Stimulated activated CD8-positive, alpha-beta memory T cell treated with anti-CD3 and anti-CD28 coated beads, Interleukin-4, amount 100 ng/mL, for 24 hours (primary cell): Measurements from ENCODE around the gene KIF1A.
"Not testable (repeated sequence)": the region's sequence is repeated elsewhere in the genome, so short reads cannot be mapped to it uniquely, and the experiment has no call there.

Source experiments
- DNase-seq: peaks from one replicate; pipeline ENCODE4 v3.0.0-alpha.2; 2020; ENCODE audit warnings: low read depth

The KIF1A gene

DNA sequence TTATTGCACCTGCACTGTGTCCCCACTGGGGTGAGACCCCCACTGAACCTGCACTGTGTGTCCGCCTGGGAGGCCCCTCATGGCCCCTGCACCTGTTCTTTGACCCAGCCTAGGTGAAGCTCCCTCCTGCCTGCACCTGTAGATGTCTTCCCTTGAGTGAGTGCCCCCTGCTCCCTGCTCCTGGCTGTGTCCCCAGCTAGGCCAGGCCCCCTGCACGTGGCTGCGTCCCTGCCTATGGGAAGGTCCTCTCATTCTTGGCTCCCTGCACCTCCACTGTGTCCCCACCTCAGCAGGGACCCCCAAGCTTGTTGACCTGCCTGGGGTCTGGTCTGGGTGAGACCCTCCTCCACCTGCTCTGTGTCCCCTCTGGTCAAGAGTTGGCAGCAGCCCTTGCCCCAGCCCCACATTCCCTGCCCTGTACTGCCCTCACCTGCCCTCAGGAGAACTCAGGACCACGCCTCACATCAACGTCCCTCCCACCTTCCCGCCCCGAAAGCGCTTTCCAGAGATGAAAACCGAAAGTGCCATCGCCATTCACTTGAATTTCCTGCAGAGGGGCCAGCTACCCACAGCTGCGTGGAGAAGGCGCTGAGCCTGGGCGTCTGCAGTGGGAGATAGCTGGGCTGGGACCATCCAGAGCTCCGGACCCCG is 136.6 kb downstream of the KIF1A start:
- DNase-seq: not testable (repeated sequence)

DNA sequence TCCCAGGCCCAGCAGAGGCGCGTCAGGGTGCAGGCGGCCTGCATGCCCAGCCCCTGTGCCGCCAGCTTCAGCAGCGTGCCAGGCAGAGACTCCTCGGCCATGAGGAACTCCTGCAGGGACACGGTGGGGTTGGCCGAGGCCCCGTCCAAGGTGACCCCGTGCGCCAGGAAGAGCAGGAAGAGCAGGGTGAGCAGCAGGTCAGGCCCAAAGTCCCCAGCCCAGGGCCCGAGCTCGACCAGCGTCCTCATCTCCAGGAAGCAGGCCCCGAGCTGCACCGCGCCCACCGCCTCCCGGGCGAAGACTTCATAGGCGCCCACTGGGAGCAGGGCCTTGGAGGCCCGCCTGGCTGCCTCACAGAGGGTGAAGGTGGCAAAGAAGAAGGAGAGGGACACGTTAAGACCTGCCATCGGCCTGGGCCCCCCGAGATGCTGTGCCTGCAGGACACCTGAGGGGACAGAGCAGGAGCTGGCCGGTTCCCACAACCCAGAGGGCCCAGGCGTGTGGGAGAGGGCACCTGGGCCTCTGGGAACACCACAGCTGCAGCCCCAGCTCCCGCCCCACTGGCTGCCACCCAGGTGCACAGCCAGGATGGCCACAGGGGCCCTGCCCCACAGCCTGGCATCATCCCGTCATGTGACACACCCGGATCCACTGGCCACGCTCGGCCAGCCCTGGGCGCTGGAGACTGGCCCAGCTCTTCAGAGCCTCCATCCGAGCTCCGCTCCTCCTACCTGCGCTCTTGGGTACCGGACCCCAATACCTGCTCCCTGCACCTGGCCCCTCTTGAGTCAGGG is 137.4 kb downstream of the KIF1A start, which contains the start of gene AQP12B:
TSS of gene AQP12B (minus strand) at position 455 of the 794 bp plus-strand sequence. CDS start at position 407, 48 bp downstream.
- DNase-seq: not testable (repeated sequence)

DNA sequence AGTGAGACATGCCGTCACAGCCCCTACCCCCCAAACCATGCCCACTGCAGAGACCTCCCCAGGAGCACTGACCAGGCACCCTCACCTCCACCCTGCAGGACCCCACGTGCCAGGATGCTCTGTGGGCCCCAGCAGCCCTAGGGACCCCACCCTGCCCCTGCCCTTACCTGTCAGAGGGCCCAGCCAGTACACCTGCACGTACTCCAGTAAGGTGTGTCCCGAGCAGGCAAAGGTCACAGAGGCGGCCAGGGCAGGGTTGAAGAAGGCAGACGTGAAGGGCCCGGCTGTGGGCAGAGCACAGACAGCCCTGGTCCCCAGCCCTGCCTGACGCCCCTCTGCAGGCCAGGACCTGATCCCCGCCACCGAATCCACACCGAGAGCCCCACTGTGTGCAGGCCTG is 139.8 kb downstream of the KIF1A start:
- DNase-seq: not testable (repeated sequence)

DNA sequence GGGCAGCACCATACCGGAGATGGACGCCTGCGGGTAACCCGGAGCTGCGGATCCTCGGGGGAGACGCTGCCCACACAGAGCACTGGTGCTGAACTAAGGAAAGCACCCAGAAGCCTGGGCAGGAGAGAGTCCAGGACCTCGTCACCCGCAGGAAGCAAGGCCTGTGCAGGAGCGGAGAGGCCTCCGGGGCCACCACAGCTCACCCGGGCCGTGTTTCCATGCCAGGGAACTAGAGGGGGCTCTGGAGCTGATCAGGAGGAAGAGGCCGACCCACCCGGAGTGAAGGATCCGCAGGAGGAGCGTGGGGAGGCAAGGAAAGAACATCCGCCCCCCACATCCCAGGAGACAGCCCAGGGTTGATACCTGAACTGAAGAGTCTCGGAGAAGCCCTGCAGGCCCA is 141.1 kb downstream of the KIF1A start:
- DNase-seq: not testable (repeated sequence)

DNA sequence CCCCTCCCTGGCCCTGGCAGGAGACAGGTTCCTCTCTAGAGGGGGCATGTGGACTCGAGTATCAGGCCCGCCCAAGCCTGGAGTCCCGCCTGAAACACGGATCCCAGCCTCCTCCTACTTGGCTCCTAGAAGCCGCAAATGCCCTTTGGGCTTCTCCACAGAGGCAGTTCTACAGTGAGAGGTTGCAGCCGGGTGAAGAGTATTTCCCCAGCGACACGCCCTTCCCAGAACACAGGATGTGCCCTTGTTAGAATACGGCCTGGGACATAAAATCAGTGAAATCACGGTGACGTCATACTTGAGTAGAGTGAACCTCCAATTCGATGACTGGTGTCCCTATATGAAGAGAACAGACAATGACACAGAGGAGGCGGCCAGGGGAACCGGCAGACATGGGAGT is 142.0 kb downstream of the KIF1A start:
- not testable (repeated sequence) for DNase-seq

DNA sequence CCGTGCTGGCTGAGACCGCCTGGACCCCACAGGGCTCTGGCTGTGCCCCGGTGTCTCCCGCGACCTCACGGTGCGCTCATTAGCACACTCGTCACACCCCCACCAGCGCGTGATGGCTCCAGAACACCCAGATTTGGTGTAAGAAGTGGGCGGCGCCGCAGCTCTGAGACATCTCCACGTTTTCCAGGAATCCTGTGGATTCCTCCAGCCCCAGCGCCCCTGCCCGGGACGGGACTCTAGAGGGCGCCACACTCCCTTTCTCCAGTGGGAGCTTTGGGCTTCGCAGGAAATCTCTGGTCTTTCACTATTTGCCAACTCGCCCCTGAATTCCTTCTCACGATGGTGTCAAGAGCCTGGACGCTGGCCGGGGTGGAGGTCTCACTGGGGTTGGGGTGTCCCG is 144.7 kb downstream of the KIF1A start:
- DNase-seq: not testable (repeated sequence)

DNA sequence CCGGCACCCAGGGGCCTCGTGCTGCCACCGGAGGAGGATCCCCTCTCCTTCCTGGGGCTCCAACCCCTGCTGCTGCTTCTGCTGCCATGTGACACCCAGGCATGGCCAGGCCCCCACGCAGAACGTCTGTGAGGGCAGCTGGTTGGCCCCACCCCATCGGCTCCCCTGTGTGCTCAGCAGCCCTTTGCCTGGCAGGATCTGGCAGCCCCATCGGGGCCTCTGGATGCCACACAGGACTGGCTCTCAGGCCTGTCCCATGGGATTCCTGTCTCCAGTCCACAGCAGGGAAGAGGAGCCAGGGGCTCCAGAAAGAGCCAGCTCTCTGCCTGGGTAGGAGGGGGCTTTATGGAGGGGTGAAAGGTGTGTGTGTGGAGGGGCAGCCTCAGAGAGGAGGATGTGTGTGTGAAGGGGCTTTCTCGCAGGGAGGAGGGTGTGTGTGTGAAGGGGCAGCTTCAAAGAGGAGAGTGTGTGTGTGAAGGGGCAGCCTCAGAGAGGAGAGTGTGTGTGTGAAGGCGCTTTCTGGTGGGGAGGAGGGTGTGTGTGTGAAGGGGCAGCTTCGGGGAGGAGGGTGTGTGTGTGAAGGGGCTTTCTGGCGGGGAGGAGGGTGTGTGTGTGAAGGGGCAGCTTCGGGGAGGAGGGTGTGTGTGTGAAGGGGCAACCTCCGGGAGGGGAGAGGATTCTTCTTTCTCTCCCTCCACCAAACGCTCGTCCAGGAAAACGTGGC is 145.4 kb downstream of the KIF1A start:
- DNase-seq: not testable (repeated sequence)

DNA sequence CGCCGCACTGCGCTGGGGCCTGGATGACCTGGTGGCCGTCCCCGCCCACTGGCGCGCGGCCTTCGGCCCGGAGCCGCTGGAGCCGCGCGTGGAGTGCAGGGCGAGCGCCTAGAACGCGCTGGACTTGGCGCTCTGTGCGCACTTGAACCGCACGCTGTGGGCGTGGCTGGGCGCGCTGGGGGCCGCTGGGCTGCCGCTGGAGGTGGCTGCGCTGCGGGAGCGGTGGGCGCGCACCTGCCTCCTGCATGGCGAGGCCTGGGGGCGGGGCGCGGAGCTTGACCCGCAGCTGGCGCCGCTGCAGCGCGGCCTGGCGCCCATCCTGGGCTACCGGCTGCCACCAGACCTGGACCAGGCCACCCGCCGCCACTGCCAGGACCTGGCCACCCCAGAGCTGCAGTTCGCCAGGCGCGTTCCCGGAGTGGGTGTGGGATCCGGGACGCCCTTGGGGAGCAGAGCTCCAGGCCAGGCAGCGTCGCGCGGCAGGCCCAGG is 147.3 kb downstream of the KIF1A start:
- no peak for DNase-seq

DNA sequence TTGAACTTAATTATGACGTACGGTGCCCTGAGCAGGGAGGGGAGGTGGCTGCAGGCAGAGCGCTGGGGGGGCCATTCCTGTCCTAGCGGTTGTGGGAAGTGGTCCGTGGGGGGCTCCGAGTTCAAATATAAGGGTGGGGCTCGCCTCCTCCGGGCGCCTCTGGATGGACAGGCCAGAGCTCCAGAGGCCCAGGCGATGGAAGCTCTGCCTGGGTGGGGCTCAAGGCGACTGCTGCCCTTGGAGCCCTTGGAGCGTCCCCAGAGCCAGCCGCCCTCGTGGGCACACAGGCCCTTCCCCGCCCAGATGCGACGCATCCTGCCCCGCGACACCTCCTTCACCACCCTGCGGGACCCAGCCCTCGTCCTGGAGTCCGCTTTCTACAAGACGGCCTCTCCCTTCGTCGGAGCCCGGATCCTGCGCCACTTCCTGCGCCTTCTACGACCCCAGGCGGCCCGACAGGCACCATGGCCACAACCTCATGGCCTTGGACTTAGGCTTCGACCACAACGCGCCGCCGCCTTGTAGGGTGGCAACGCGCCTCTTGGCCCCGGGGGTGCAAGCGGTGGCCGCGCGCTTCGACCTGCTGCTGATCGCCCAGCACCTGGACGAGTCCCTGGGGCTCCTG is 147.8 kb downstream of the KIF1A start:
- DNase-seq: no peak

DNA sequence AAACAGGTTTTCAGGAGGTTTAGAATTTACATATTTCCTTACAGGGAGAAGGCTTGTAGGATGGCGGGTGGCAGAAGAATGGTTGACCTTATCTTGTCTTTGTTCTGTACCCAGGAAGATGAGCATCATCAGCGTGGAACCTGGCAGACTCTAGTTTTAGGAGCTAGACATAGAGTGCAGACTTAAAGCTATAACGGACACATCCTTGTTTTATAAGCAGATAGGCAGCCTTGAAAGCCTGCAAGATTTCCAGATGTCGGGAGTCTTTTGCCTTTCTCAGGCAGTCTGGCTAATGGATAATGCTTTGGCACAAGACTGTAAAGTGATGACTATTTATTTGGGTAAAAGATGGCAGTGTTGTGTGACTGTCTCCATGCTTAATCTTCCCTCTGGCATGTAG is 149.1 kb downstream of the KIF1A start:
- DNase-seq: no peak

DNA sequence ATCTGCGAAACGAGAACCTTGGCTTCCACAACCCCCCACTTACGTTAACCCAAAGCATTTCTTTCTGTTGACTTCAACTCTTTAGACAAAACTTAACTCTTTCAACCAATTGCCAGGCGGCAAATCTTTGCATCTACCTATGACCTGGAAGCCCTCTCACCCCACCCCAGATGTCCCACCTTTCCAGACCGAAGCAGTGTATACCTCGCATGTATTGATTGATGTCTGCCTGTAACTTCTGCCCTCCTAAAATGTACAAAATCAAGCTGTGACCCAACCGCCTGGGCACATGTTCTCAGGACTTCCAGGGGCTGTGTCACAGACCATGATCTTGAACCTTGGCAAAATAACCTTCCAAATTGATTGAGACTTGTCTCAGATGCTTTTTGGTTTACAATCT is 149.6 kb downstream of the KIF1A start:
- DNase-seq: no peak

DNA sequence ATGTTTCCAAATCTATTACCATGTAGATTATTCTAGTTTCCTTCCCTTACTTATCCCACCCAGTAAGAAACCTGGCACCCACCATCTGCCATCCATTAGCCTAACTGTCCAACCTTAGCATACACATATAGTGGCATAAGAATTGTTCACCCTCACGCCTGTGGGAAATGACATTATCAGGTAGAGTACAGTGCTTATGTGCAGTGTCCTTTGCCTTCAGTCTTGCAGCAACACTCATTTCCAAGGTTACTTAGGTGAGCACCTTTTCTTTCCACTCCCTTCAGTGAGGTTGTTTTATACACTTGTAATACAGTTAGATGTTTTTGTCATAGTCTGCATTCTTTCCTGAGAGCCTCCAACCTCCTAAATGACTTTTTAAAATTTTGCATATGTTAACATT is 155.4 kb downstream of the KIF1A start:
- DNase-seq: no peak
